Superior temporal gyrus (tissue), 1 donor: Measurements from ENCODE around the gene JAZF1.
"Not testable (repeated sequence)": the region's sequence is repeated elsewhere in the genome, so short reads cannot be mapped to it uniquely, and the experiment has no call there.

ENCODE experiments used
- DNase-seq: peaks from one replicate; pipeline ENCODE4 v3.0.0-alpha.2; 2016; ENCODE audit errors: extremely low spot score

JAZF1 gene

GRCh38 chr7:27941522-27941921 is 239.1 kb downstream of the JAZF1 start:
- DNase-seq, result no peak

DNA sequence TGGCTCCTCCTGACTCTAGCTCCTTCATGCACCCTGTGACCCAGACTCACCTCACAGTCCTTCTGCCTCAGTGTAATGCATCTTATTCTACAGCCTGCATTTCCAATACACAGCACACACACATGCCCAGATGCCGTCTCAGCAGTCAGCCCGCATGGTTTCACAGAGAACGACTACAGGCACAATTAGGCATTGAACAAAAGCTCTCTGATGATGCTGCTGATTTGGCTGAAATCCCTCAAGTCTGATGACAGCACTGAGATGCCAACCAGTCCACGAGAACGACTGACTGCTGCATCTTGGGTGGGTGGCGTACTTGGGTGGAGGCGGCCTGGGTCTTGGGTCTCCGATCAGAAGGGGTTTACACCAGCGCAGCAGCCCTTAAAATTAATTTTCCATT is 240.3 kb downstream of the JAZF1 start:
- peak; percentile 93 for DNase-seq

DNA sequence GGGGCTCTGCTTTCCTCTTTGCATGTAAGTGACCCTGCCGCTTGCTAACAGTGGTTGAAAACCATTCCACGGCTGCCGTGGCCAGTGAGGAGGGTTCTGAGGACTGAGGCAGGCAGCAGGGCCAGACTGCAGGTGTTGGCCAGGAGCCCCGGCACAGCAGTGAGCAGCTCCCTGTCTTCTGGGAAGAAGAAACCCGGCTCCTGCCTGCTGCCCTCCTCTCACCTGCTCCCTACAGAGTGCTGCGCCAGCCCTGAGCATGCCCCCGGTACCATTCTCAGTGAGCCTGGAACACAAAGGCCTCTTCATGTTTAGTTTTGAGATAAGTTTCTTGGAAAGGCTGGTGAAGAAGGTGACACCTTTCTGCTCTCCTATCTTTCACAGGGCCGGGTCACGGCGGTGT is 240.7 kb downstream of the JAZF1 start:
- DNase-seq, result no peak

- no peak for DNase-seq
These were observed 243.9 kb downstream of the JAZF1 start for GRCh38 chr7:27936768-27937102.

DNA sequence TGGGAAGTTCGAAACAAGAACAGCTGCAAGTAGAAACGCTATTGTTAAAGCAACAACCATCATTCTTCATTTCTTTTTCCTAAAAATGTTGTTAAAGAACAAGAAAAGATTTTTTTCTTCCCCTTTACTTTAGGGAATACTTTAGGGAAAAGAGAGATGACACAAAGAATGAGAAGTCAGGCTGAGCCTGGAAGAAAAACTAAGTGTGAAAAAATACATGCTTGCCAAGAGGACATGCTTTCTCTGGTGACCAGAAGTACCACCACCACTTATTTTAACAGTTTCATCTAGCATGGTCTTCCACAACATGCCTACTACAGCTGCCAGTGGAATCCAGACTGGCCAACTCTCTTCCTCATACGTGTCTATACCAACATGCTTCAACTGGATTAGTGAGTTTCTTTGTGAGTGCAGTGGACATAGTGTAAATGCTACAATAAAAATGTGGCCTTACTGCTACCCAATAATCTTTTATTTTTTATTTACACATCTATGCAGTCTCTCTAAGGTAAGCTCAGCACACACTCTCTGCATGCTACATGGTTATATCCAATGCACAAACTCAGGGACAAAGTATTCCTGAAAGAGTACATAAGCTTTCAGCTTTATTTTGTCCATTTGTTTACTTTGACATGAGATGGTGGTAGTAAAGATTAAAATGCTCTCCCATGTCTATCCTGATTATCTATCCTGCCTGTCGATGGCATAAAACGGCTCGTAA is 244.4 kb downstream of the JAZF1 start:
- DNase-seq, result no peak

DNA sequence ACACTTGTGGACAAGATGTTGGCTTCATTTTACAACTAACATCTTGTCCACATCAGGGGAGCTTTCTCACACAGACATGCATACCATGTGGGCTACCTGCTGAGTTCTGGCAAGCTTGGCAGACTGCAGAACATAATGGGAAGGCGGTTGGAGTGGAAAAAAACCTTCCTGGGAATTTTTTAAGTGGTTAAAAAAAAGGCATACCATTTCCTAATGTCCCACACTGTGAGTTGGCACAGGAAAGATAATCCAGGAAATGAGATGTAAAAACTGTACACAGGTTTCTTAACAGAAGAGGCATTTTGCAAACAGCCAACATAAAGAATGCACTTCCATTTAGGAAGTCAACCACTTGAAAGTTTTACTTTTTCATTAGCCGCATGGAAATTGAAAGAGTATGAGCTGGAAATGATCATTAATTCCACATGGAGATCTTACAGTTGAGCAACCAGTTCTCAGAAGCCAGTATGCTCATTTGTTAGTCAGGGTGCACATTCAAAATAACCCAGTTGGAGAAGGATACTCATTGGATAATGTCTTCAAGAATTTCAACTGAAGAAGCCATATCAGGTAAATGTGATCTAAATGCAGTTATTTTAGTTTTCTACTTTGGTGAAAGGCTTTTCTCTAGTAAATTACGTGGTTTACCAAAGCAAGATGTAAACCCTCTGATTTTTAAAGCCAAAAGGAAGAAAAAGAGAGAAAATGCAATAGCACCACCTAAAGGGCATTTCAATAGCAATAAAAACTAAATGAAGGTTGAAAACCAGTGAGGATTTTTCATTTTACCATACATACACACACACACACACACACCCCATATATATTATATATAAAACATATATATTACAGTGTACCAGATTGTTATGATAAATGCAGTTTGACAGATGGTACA is 246.7 kb downstream of the JAZF1 start:
- peak; percentile 66 for DNase-seq

DNA sequence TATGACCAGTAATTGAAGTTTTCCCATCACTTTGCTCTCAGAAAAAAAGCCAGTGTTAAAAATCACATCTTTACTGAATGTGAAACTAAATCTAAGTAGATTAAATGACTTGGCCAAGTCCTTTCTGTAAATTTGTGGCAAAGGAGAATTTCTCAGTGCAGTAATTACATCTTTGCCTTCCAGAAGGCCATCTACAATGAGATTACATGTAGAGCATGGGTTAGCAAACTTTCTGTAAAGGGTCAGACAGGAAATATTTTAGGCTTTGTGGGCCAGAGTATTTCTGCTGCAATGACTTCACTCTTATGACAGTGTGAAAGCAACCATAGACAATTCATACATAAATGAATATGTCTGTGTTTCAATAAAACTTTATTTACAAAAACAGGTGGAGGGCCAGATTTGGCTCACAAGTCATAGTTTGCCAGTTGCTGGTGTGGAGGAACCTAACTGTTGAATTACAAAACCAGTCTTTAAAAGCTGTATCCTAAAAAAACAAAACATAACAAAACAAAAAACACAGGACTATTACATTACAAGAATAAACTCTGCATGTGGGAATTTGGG is 249.6 kb downstream of the JAZF1 start:
- DNase-seq, result no peak

GRCh38 chr7:27929127-27929526 is 251.5 kb downstream of the JAZF1 start:
- DNase-seq, result no peak

GRCh38 chr7:27928001-27928400 is 252.6 kb downstream of the JAZF1 start:
- no peak for DNase-seq

DNA sequence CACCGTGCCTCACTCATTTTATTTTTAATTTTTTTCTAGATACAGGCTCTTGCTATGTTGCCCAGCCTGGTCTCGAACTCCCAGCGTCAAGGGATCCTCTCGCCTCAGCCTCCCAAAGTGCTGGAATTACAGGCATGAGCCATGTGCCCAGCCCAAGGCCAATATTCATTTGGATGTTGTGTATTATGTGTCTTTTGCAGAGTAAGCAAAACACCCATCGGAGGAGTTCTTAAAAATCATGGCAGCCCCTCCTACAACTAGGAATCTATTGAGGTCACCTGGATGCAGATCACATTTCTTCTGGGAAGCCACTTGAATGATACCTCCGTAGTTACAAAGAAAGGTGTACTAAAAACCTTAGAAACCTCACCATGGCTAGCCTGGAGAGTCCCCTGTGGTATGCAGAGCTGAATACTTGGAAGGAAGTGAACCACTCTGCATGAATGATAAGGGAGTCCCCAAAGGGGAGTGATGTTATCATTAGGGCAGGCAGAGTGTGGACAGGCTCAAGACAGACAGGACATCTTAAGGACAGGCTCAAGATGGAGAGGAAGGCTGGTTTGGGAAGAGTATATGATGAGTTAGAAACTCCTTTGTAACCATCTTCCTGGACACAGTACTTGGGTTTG is 254.9 kb downstream of the JAZF1 start:
- DNase-seq, result no peak

- DNase-seq, result no peak
These were observed 257.0 kb downstream of the JAZF1 start for GRCh38 chr7:27923642-27923980.

- no peak for DNase-seq
These were observed 257.5 kb downstream of the JAZF1 start for GRCh38 chr7:27922907-27923641.

GRCh38 chr7:27922389-27922788 is 258.2 kb downstream of the JAZF1 start:
- DNase-seq, result not testable (repeated sequence)

DNA sequence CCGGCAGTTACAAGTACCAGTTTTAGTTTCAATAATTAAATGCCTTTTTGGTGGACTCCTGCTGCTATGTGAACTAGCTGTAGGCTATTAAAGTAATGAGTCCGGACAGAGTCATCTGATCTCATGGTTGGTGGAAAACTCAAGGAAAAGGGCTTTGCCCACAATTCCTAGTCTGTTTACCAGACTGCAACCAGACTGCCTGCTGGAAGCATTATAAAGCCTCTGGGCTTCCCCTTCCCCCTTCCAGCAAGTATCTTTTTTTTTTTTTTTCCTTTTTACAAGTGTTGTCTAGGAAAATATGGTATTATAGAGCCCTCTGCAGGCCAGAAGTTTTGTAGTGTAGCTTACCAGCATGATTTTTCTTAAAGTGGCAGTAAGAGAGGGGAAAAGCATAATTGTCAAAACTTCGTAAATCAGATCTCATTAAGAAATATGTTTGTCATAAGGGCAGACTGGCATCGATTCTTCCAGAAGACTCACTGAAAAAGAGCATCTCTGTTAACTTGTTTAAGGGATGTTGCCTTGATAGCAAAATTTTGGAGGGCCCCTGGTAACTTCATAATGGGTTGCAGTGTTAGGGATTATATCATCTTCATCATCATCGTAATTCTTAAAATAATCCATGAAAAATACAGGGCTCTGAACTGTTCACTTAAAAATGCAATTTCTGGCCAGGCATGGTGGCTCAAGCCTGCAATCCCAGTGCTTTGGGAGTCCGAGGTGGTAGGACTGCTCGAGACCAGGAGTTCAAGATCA is 259.3 kb downstream of the JAZF1 start:
- DNase-seq, result peak; percentile 93

- DNase-seq, result no peak
These were observed 260.2 kb downstream of the JAZF1 start for GRCh38 chr7:27920281-27920946.

GRCh38 chr7:27918503-27918902 is 262.1 kb downstream of the JAZF1 start:
- no peak for DNase-seq

GRCh38 chr7:27917774-27918314 is 262.8 kb downstream of the JAZF1 start:
- DNase-seq, result no peak

DNA sequence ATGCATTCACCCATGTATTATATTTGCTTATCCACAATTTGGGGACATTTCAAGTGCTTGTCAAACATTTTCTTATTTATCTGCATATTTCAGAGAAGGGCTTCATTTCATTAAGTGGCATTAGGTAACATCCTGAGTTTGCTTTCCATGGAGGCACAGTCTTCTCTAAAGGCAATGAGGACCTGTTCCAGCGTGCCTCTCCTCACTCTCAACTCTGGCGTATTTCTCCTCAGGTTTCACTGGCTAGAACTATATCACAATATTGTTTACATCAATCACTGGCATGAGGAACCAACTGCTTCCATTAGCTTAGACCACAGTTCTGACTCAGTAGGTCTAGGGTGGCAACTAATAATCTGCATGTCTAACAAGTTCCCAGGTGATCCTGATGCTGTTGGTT is 263.5 kb downstream of the JAZF1 start:
- no peak for DNase-seq

GRCh38 chr7:27916372-27916771 is 264.2 kb downstream of the JAZF1 start:
- DNase-seq, result no peak

- no peak for DNase-seq
These were observed 266.2 kb downstream of the JAZF1 start for GRCh38 chr7:27914409-27914808.
